Stimulated activated CD4-positive, alpha-beta T cell treated with anti-CD3 and anti-CD28 coated beads, Interleukin-1b, Interleukin-23, amount 100 ng/mL, for 24 hours (primary cell): ENCODE data around the gene CREB3L1.

Source experiments
- DNase-seq, 4 experiments: peaks; one replicate each; pipeline ENCODE4 v3.0.0-alpha.2; 2020; ENCODE audit warnings: low read depth in 4 of 4, low spot score in 1 of 4

The CREB3L1 gene, protein sequence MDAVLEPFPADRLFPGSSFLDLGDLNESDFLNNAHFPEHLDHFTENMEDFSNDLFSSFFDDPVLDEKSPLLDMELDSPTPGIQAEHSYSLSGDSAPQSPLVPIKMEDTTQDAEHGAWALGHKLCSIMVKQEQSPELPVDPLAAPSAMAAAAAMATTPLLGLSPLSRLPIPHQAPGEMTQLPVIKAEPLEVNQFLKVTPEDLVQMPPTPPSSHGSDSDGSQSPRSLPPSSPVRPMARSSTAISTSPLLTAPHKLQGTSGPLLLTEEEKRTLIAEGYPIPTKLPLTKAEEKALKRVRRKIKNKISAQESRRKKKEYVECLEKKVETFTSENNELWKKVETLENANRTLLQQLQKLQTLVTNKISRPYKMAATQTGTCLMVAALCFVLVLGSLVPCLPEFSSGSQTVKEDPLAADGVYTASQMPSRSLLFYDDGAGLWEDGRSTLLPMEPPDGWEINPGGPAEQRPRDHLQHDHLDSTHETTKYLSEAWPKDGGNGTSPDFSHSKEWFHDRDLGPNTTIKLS

GRCh38 chr11:46277622-46278386 lies at the start of gene CREB3L1:
Gene CREB3L1, plus strand, starts transcription at chr11:46277662. Its CDS starts 450 bp downstream, at chr11:46278112.
- DNase-seq: no peak

GRCh38 chr11:46229230-46229629 lies 48.2 kb upstream of the CREB3L1 start:
- DNase-seq: no peak

GRCh38 chr11:46234311-46234710 lies 43.2 kb upstream of the CREB3L1 start:
- DNase-seq: no peak

DNA sequence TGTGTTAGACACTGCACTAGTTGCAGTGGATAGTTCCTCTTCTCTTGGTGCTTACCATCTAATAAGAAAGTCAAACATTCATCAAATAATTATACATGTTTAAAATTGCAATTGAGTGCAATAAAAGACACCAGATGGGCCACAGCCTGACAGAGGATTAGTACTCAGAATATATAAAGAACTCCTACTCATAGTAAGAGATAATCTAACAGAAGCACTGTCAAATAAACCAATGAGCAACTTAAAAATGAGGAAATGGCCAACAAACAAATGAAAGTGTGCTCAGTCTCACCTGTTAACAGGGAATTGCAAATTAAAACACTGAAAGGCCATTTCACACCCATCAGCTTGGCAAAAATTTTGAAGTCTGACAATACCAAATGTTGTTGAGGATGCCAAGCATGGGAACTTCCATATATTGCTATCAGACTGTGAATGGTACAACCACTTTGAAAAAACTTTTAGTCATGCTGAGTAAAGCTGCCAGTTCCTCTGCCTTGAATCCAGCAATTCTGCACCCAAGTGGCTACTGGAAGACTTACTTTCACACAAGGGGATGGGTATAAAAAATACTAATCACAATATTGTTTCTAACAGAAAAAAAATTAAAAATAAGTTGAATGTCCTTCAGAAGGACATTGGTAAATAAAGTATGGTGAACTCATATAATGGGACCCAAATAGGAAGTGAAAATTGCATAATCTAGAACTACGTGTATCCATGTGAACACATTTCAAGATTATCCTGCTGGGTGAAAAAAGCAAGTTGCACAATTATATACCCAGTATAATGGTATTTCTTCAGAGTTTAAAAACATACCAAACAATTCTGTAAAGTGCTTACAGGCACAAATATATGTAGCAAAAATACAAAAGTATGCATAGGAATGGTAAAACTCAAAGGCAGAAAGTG lies 41.4 kb upstream of the CREB3L1 start:
- DNase-seq: no peak

- no peak for DNase-seq
Measured at GRCh38 chr11:46236918-46237247, 40.6 kb upstream of the CREB3L1 start.

DNA sequence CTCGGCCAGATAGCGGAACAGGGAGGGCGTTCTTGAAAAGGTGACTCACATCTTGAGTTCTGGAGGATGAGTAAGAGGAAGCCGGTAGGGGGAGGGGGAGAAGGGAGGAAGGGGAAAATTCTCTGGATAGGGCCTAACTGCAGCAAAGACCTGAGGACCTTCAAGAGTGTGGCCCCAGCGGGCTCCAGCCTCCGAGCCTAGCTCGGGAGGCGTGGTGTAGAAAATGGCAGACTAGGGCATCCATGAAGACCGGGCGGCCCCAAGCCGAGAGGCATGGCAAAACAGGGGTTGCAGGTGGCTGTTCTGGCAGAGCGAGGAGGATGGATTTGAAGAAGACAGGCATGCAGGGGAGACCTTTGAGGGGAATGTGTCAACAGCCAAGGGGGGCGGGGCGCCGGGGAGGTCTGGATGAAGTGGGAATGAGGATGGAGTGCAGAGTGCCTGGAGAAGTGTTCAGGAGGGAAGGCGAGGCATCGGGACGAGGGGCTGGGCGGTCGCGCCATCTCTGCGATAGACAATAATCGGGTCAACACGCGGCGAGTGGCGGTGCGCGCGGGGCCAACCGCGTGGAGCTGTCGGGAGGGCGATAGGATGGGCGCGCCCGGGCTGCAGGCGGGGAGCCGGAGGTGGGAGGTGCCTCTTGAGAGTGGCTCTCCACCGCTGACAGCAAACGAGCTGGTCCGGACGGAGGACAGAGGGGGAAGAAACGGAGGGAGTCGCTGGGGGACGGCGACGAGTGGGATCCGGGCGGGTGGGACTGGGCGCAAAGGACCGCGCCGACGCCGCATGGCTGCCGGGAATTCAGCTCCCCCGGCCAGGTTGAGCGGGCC lies 40.0 kb upstream of the CREB3L1 start:
- DNase-seq: peak in 3 of 4 experiments; percentile 25 to 58 (median 34)

DNA sequence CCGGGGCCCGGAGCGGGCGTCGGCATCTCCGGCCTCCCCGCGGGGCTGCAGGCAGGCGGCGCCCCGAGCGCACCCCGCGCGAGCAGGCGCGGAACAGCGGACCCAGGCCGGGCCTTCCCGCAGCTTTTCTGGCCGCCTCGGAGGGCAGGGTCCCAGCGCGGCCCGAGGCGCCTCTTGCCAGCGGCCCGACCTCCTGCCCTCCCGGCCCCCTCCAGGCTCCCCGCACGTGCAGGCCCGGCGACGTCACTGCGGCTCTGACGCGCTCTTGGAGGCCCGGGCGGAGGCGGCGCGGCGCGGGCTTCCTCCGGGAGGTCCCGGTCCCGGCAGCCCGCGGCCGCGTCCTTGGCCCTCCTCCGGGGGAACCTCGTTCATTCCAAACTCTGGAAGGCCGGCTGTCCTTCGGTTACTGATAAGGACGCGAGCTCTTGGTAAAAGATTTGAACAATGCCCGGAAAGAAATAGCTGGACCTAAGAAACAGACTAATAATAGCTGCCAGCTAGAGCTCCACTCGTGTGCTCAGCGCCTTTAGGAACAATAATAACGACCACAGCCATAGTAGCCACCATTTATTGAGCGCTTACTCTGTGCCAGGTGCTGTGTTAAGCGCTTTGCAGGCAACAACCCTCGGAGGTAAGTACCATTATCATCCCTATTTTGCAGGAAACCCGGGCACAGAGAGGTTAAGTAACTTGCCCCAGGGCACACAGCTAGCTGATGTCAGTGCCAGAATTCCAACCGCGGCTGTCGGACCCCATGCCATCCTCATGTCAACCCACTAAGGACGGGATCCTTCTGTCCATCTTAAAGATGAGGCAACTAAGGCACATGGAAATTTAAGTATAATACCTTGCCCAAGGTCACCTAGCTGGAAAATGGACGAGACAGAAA lies 39.1 kb upstream of the CREB3L1 start:
- peak in 3 of 4 experiments; percentile 40 to 62 (median 44) for DNase-seq

- peak; percentile 46 to 69 (median 65) for DNase-seq
Measured at GRCh38 chr11:46238967-46239800, 38.3 kb upstream of the CREB3L1 start.

- no peak for DNase-seq
Measured at GRCh38 chr11:46239801-46240061, 37.7 kb upstream of the CREB3L1 start.

DNA sequence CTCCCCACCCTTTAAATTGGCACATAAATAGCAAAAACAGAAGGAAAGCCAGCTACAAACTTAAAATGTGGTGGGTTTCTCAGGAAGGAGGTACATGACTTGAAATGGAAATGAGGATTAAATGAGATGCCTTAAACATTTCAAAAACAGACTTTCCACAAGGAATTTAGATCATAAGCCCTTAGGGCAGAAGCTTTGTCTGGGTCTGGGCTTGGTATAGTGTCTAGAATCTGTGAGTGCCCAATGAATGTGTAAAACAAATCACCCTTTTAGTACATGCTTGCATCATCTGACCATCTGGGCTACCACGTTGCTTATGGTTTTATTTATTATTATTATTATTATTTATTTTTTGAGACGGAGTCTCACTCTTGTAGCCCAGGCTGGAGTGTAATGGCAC lies 37.1 kb upstream of the CREB3L1 start:
- DNase-seq: no peak

- no peak for DNase-seq
Measured at GRCh38 chr11:46240861-46241260, 36.6 kb upstream of the CREB3L1 start.

DNA sequence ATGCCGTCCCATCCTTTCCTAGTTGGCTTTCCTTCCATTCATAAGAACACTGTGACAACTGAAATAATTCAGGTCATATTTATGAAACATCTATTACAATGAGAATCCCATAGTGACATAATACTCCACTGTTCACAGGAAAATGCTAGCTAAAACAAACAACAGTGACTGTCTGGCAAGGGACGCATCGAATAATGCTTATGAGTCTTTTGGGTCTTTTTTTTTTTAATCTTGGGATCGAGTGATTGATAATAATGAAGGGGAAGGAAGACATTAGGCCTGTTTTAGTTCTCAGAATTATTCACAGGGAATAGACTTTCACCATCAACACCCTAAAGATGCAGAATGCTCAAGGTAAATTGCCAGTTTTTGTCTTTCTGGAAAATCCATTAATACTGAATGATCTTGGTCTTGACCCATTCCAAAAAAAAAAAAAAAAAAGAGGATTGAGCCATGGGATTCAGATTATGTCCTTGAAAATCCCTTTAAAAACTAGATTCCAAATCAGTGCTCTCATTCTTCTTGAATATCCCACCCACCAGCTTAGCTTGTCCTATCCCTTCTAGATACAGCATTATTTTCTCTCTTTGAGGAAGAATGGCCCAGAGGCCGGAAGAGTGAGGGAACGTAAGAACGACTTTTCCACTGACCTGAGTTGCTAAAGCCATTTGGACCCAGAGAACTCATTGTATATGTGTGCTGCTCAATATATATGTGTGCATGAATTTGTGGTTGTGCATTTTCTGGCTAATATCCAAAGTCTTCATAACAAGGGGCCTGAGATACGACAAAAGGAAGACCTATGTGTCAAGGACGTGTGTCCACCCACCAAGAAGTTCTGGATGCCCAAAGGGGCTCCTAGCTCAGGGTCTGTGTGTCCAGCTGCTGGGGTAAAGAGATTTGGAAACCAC lies 35.2 kb upstream of the CREB3L1 start:
- no peak for DNase-seq

GRCh38 chr11:46242952-46243795 lies 34.3 kb upstream of the CREB3L1 start:
- peak; percentile 84 to 90 (median 88) for DNase-seq

DNA sequence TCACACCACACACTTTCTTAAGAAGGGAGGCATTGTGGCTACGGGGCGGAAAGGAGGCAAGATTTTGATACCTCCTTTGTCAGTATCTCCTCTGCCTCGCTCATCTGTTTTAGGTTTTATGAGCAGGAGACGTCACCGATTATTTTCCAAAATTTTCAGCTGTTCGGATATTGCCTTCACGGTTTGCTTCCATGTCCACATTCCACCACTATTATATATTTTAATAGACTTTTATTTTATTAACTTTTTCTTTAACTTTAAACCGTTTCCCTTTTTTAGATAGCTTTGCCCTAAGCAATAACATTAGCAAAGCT lies 33.7 kb upstream of the CREB3L1 start:
- no peak for DNase-seq

- DNase-seq: no peak
Measured at GRCh38 chr11:46246521-46246920, 30.9 kb upstream of the CREB3L1 start.

GRCh38 chr11:46247090-46247489 lies 30.4 kb upstream of the CREB3L1 start:
- DNase-seq: no peak

DNA sequence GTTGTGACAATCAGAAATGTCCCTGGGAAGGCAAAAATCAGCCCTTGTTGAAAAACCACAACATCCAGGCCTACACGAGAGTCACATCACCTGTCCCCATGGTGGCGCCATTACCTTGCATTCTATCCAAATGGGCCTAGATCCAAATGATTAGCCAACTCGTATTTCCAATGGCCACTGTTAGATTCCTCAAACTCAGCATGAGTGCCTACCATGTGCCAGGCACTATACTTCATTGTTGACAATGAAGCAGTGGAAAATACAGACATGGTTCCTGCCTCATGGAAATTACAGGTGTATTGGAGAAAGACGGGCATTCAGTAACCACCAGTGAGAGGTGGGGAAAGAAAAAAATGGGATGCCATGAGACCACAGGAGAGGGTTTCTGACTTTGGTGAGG lies 29.8 kb upstream of the CREB3L1 start:
- DNase-seq: no peak
